ENCODE data around the gene UTF1. TPM values are rescaled to one million over a fixed set of nuclear protein-coding genes. Genes with fewer than 3 reads are reported as not detected.

Gene UTF1
- total and polyA plus RNA-seq, 9 of the 15 experiments (the other 6 are each of a cell fraction or from before 2014, with no cell fraction given), result 0.35 to 0.46 TPM; not detected in 7

GRCh38 chr10:133257489-133258065 is 27.6 kb downstream of the UTF1 start (continued):
- TF ChIP-seq SFPQ (IDR thresholded peaks at IDR 0.05; ENCODE audit: low read depth, low read length) (no peak), ESRRA (IDR thresholded peaks at IDR 0.05; ENCODE audit: borderline replicate concordance, low read depth) (peak; percentile 52; the same call in 1 of the 2 replicates), ZNF3 (CRISPR knock-in tag; IDR thresholded peaks at IDR 0.05) (no peak), TCF7L2 (IDR thresholded peaks at IDR 0.05; ENCODE audit: low read depth, low read length) (no peak), BCLAF1 (IDR thresholded peaks at IDR 0.05; ENCODE audit: borderline replicate concordance in 1 of 2, control insufficient read depth in 1 of 2, low read depth in 2 of 2, low read length in 1 of 2) (no peak), NUFIP1 (IDR thresholded peaks at IDR 0.05; ENCODE audit: partially characterized antibody) (no peak), PHF8 (IDR thresholded peaks at IDR 0.05; ENCODE audit: borderline replicate concordance, low read length) (peak; percentile 46; the same call in 1 of the 2 replicates), HNRNPH1 (optimal IDR thresholded peaks at IDR 0.05; ENCODE audit: low read depth, low read length) (no peak), POLR2G (IDR thresholded peaks at IDR 0.05; ENCODE audit: low read depth, low read length) (peak; percentile 77), CTCF (IDR thresholded peaks at IDR 0.05 in 2 of 3, conservative IDR thresholded peaks at IDR 0.05 in 1 of 3; ENCODE audit: insufficient read depth in 2 of 3, low read depth in 1 of 3, low read length in 3 of 3) (peak; percentile 59 to 61 (median 61)), HDGF (IDR thresholded peaks at IDR 0.05) (no peak), ZNF592 (IDR thresholded peaks at IDR 0.05) (peak; percentile 48; the same call in 1 of the 2 replicates)
- TF ChIP-seq, protein P1, sequence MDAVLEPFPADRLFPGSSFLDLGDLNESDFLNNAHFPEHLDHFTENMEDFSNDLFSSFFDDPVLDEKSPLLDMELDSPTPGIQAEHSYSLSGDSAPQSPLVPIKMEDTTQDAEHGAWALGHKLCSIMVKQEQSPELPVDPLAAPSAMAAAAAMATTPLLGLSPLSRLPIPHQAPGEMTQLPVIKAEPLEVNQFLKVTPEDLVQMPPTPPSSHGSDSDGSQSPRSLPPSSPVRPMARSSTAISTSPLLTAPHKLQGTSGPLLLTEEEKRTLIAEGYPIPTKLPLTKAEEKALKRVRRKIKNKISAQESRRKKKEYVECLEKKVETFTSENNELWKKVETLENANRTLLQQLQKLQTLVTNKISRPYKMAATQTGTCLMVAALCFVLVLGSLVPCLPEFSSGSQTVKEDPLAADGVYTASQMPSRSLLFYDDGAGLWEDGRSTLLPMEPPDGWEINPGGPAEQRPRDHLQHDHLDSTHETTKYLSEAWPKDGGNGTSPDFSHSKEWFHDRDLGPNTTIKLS (IDR thresholded peaks at IDR 0.05; ENCODE audit: borderline replicate concordance, low read depth), result peak; percentile 34; the same call in 1 of the 2 replicates

Data from K562 (cell line).